Mucosa of descending colon (tissue), 3 donors: Measurements from ENCODE around the gene FIGNL2. TPM values are rescaled to one million over a fixed set of nuclear protein-coding genes. Genes with fewer than 3 reads are reported as not detected.

Experiments used
- ATAC-seq: fragments of 200-7000 bp; cut with Tn5 transposase; one replicate; pipeline ENCODE4 v1.9.1; 2020; ENCODE audit warnings: mild to moderate bottlenecking, moderate library complexity
- DNase-seq, 3 donors: peaks; one replicate each; pipeline ENCODE4 v3.0.0-alpha.2; 2020
- H3K36me3 ChIP-seq: fragments of 200-600 bp; one replicate; pipeline ENCODE4 v1.8.0; 2021; ENCODE audit warnings: low read depth, mild to moderate bottlenecking
- H3K4me1 ChIP-seq: fragments of 200-600 bp; one replicate; pipeline ENCODE4 v1.8.0; 2021; ENCODE audit warnings: low read depth, mild to moderate bottlenecking
- H3K4me3 ChIP-seq: fragments of 200-600 bp; one replicate; pipeline ENCODE4 v1.8.0; 2021; ENCODE audit warnings: mild to moderate bottlenecking
- H3K9me3 ChIP-seq: fragments of 200-600 bp; one replicate; pipeline ENCODE4 v1.8.0; 2021; ENCODE audit warnings: mild to moderate bottlenecking
- CTCF ChIP-seq: fragments of 200-600 bp; IDR thresholded peaks from one replicate; pipeline ENCODE4 v1.8.0; 2022; ENCODE audit warnings: antibody characterized with exemption, mild to moderate bottlenecking
- intact Hi-C, 2 donors: fragments of 100-400 bp; cut with DNase I in 1 of 2; cut with micrococcal nuclease in 1 of 2; formaldehyde crosslinking; loops; one replicate each; pipeline versions ENCODE4 v1.11.0 to v1.11.1; 2022; cut with DNase I, micrococcal nuclease
- total RNA-seq, 3 donors: library from RNA; stranded (reverse); fragmentation: NEBNext Ultra II Directional in 2 of 3; extraction: Animal tissue kit (Norgen Biotek cat#: 25700) in 2 of 3; gene quantifications; one replicate each; pipeline versions ENCODE4 v1.2.1 to v1.2.4, GENCODE V29; 2021 to 2023
- donor health status: DM: no; HTN: no; CAD: no; lungs with moderate emphysema.
- donor health status: DM: no; HTN: no; CAD: no.
- donor health status: DM: no; HTN: yes; CAD: no.

FIGNL2 gene
- total RNA-seq, 3 donors from 2014 or later = 0.26 to 0.44 (median 0.34) TPM

DNA sequence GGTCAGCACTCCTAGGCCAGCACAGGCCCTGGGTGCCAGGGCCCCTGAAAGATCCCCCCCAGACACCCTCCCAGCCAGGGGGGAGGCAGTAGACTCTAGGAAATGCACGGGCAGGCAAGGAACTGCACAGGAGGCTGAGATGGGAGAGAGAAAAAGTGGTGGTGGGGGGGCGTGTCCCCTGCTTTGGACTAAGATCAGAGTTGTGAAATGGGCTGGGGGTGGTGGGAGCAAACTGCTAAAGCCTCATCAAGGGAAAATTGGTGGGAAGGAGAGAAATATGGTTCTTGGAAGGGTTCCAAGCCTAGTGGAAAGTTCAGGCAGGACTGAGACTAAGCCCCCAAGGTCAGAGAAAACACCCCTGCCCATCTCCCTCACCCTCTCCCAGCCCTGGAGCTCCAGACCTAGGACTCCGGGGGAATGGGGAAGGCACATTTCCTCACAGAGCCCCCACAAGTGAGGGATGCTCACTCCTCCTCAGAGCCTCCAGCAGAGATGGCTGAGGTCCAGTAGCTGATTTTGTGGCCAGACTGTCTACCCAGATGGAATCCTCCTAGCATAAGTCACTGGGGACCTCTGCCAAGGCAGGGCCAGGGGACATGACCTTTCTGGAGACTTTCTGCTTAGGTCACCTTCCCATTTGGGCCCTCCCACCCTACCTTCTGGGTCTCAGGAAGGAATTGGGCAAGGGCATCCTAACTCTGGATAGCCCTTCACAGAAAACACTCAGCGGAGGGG, 29.8 kb downstream of the FIGNL2 start:
- no peak overlapping the region for H3K4me3 ChIP-seq
- no peak for DNase-seq
- H3K4me1 ChIP-seq = peaks cover 8% of the 10 kb centered on the region
- no peaks in the 10 kb centered on the region for H3K9me3 ChIP-seq
- no peaks in the 10 kb centered on the region for H3K36me3 ChIP-seq
- intact Hi-C loops = no loop called here
- no peak for TF ChIP-seq CTCF
- ATAC-seq = no peak

- Histone ChIP-seq H3K36me3 (no peaks in the 10 kb centered on the region), H3K4me1 (peaks cover 8% of the 10 kb centered on the region)
- intact Hi-C loops = no loop called here
Observed at GRCh38 chr12:51818086-51818485, 30.4 kb downstream of the FIGNL2 start.

GRCh38 chr12:51817027-51817953, 31.2 kb downstream of the FIGNL2 start:
- DNase-seq (no peak), ATAC-seq (no peak)
- no peaks in the 10 kb centered on the region for H3K36me3 ChIP-seq
- intact Hi-C loops = no loop called here
- no peak for TF ChIP-seq CTCF
- no peaks in the 10 kb centered on the region for H3K9me3 ChIP-seq
- no peak overlapping the region for H3K4me3 ChIP-seq
- H3K4me1 ChIP-seq = peaks cover 8% of the 10 kb centered on the region

More at GRCh38 chr12:51818086-51818485, 30.4 kb downstream of the FIGNL2 start:
- ATAC-seq (no peak), DNase-seq (no peak)
- Histone ChIP-seq H3K4me3 (no peak overlapping the region), H3K9me3 (no peaks in the 10 kb centered on the region)
- TF ChIP-seq CTCF = no peak

DNA sequence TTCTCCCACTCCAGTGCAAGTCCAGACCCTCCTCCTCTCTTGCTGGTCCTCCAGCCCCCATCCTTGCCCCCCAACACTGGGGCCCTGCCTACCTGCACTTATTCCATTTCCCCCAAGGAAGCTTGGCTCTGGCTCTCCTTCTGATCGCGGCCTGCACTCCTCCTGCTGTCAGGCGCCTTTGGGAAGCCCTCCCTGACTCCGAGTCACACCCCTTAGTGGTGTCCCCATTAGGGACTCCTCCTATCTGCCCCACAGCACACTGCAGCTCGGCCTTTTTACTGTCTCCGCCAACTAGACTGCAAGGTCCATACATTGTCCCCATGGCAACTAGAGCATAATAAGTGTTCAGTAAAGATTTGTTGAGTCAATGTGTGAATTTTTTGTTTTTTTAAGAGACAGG, 32.9 kb downstream of the FIGNL2 start:
- TF ChIP-seq CTCF = no peak
- Histone ChIP-seq H3K4me3 (no peak overlapping the region), H3K9me3 (no peaks in the 10 kb centered on the region), H3K4me1 (peaks cover 8% of the 10 kb centered on the region), H3K36me3 (no peaks in the 10 kb centered on the region)
- ATAC-seq (no peak), DNase-seq (no peak)
- intact Hi-C loops = no loop called here

DNA sequence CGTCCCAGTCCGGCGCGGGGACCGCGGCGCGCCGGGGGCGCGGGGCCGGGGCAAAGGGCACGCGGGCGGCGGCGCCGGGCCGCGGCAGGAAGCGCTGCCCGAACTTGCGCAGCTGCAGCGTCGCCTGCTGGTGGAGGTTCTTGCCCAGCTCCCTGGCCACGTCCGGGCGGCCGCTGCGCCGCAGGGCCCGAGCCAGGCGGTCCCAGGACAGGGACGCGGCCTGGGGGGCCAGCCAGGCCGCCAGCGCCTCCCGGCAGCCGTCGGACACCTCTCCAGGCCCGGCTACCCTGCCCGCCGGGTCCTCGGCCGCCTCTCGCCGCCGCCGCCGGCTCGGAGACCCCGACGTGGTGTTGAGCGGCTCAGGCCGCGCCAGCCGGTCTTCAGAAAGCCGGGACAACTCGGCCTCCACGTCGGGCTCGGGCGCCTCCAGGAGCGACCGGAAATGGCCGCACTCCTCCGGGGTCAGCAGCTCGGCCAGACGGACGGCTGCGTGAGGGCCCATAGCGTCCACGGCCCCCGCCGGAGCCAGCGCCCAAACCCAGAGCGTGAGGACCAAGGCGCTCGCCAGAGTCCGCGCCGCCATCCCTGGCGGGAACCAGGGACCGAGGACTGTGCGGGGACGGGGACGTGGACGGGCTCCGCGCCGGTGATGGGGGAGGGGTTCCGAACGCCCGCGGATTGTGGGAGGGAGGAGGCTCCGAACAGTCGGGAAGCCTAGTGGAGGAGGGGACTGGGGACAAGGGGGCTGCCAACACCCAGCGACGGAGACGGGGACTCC, 34.0 kb downstream of the FIGNL2 start:
- Histone ChIP-seq H3K9me3 (no peaks in the 10 kb centered on the region), H3K36me3 (no peaks in the 10 kb centered on the region), H3K4me1 (peaks cover 8% of the 10 kb centered on the region), H3K4me3 (peak overlapping the region; percentile 46)
- ATAC-seq = peak; percentile 97
- DNase-seq = peak; percentile 87 to 93 (median 92)
- intact Hi-C loops = no loop called here
- peak; percentile 73 for TF ChIP-seq CTCF
